IMR-90 (cell line): ENCODE data around the gene LRRC8C. TPM values are rescaled to one million over a fixed set of nuclear protein-coding genes. Genes with fewer than 3 reads are reported as not detected.

ENCODE experiments used
- ATAC-seq: fragments of 200-7000 bp; cut with Tn5 transposase; 2 replicates; pipeline ENCODE4 v1.9.1; 2020; ENCODE audit warnings: low read depth, mild to moderate bottlenecking, moderate library complexity
- BruUV-seq: library from RNA; stranded (reverse); fragments of 400-500 nt; replicated peaks from 2 replicates; lab custom pipeline; 2021; lab: Mats Ljungman, UMichigan
- CTCF ChIA-PET: fragments of 300-600 bp; formaldehyde crosslinking; extraction: SDS; loops from one replicate; lab custom pipeline; 2021; ENCODE audit warnings: antibody characterized with exemption; lab: Yijun Ruan, JAX
- POLR2A ChIA-PET: fragments of 300-600 bp; sonication (Branson Sonifier 250); formaldehyde crosslinking; loops from one replicate; lab custom pipeline; 2022; ENCODE audit warnings: antibody characterized with exemption; ENCODE audit not compliant: unreplicated experiment; lab: Charles Lee
- DNase-seq: peaks from one replicate; pipeline ENCODE4 v3.0.0; 2013
- H2AFZ ChIP-seq: replicated peaks from 2 replicates; pipeline ENCODE3; 2013; ENCODE audit warnings: low read length, mild to moderate bottlenecking; ENCODE audit not compliant: poor library complexity
- H2AK5ac ChIP-seq: 2 replicates; pipeline ENCODE4 v1.6.1; 2013; ENCODE audit warnings: low read depth, low read length, inconsistent platforms
- H2AK9ac ChIP-seq: replicated peaks from 2 replicates; pipeline ENCODE3; 2013; ENCODE audit warnings: mild to moderate bottlenecking, low read depth, low read length, moderate library complexity; ENCODE audit not compliant: poor library complexity
- H2BK120ac ChIP-seq: 2 replicates; pipeline ENCODE4 v1.6.1; 2013; ENCODE audit warnings: low read depth, low read length, inconsistent platforms
- H2BK15ac ChIP-seq: 3 replicates; pipeline ENCODE4 v1.6.1; 2013; ENCODE audit warnings: low read depth, low read length, inconsistent platforms
- H2BK20ac ChIP-seq: 2 replicates; pipeline ENCODE4 v1.6.1; 2013; ENCODE audit warnings: low read depth, mild to moderate bottlenecking, inconsistent platforms, low read length, moderate library complexity
- H2BK5ac ChIP-seq: 2 replicates; pipeline ENCODE4 v1.6.1; 2013; ENCODE audit warnings: mild to moderate bottlenecking, low read depth, low read length, inconsistent platforms; ENCODE audit not compliant: poor library complexity, severe bottlenecking
- H3K14ac ChIP-seq: replicated peaks from 2 replicates; pipeline ENCODE4 v1.6.1; 2013; ENCODE audit warnings: low read depth, low read length, inconsistent platforms
- H3K18ac ChIP-seq: 2 replicates; pipeline ENCODE4 v1.6.1; 2013; ENCODE audit warnings: low read depth, low read length, control low read depth
- H3K23ac ChIP-seq: 2 replicates; pipeline ENCODE4 v1.6.1; 2013; ENCODE audit warnings: low read depth, low read length, inconsistent platforms
- H3K27ac ChIP-seq: 2 replicates; pipeline ENCODE4 v1.5.1; 2013; ENCODE audit warnings: mild to moderate bottlenecking, control low read depth, low read length; ENCODE audit not compliant: insufficient read depth
- H3K27me3 ChIP-seq: 2 replicates; pipeline ENCODE4 v1.6.1; 2013; ENCODE audit warnings: low read length; ENCODE audit not compliant: control insufficient read depth, insufficient read depth
- H3K36me3 ChIP-seq: 2 replicates; pipeline ENCODE4 v1.6.1; 2013; ENCODE audit warnings: low read length, mixed read lengths; ENCODE audit not compliant: control insufficient read depth, insufficient read depth
- H3K4ac ChIP-seq: 2 replicates; pipeline ENCODE4 v1.6.1; 2013; ENCODE audit warnings: low read depth, low read length, inconsistent platforms
- H3K4me1 ChIP-seq: 2 replicates; pipeline ENCODE4 v1.6.1; 2013; ENCODE audit warnings: low read length, mixed read lengths; ENCODE audit not compliant: control insufficient read depth, insufficient read depth
- H3K4me2 ChIP-seq: 2 replicates; pipeline ENCODE4 v1.6.1; 2013; ENCODE audit warnings: low read depth, mild to moderate bottlenecking, control low read depth, low read length, moderate library complexity
- H3K4me3 ChIP-seq: 2 replicates; pipeline ENCODE4 v1.5.1; 2013; ENCODE audit warnings: low read depth, mild to moderate bottlenecking, control low read depth, low read length, moderate library complexity; ENCODE audit not compliant: insufficient read depth
- H3K56ac ChIP-seq: 2 replicates; pipeline ENCODE4 v1.6.1; 2013; ENCODE audit warnings: low read length, inconsistent platforms; ENCODE audit not compliant: insufficient read depth; ENCODE audit errors: extremely low read depth
- H3K79me1 ChIP-seq, 2 experiments: 2 replicates each; pipeline ENCODE4 v1.6.1; 2013; ENCODE audit warnings: low read length in 2 of 2, inconsistent platforms in 1 of 2, low read depth in 1 of 2
- H3K9ac ChIP-seq: 2 replicates; pipeline ENCODE4 v1.6.1; 2013; ENCODE audit warnings: low read depth, low read length, control low read depth
- H3K9me1 ChIP-seq: 2 replicates; pipeline ENCODE4 v1.6.1; 2013; ENCODE audit warnings: low read length, inconsistent platforms; ENCODE audit not compliant: insufficient read depth
- H3K9me3 ChIP-seq: 2 replicates; pipeline ENCODE4 v1.6.1; 2013; ENCODE audit warnings: low read length; ENCODE audit not compliant: control insufficient read depth, insufficient read depth
- H4K20me1 ChIP-seq: 2 replicates; pipeline ENCODE4 v1.6.1; 2013; ENCODE audit warnings: low read length, inconsistent platforms; ENCODE audit not compliant: insufficient read depth
- H4K5ac ChIP-seq: 2 replicates; pipeline ENCODE4 v1.6.1; 2013; ENCODE audit warnings: mild to moderate bottlenecking, low read depth, low read length, control low read depth
- H4K8ac ChIP-seq, 2 experiments: 2 replicates each; pipeline ENCODE4 v1.6.1; 2013; ENCODE audit warnings: low read depth in 2 of 2, low read length in 2 of 2, control low read depth in 1 of 2, inconsistent platforms in 1 of 2
- H4K91ac ChIP-seq: 2 replicates; pipeline ENCODE4 v1.6.1; 2013; ENCODE audit warnings: low read depth, low read length, inconsistent platforms; ENCODE audit not compliant: insufficient read depth
- BHLHE40 ChIP-seq: fragments of 150-350 bp; IDR thresholded peaks from 2 replicates; pipeline ENCODE4 v1.6.1; 2016; ENCODE audit warnings: mild to moderate bottlenecking, low read depth, low read length
- CEBPB ChIP-seq: IDR thresholded peaks from 2 replicates; pipeline ENCODE4 v1.6.1; 2012; ENCODE audit warnings: low read depth, low read length, improper control_type of control experiment
- CHD1 ChIP-seq: IDR thresholded peaks from 2 replicates; pipeline ENCODE4 v1.6.1; 2012; ENCODE audit warnings: low read depth, low read length, improper control_type of control experiment
- CTCF ChIP-seq: conservative IDR thresholded peaks from 2 replicates; pipeline ENCODE4 v1.5.1; 2012; ENCODE audit warnings: mild to moderate bottlenecking, low read depth, low read length, improper control_type of control experiment
- ELK1 ChIP-seq: fragments of 150-350 bp; IDR thresholded peaks from 2 replicates; pipeline ENCODE4 v1.6.1; 2016; ENCODE audit warnings: low read depth, mild to moderate bottlenecking, low read length, moderate library complexity, borderline replicate concordance
- FOS ChIP-seq: fragments of 150-350 bp; IDR thresholded peaks from 2 replicates; pipeline ENCODE4 v1.6.1; 2016; ENCODE audit warnings: low read depth, low read length
- MAFK ChIP-seq: IDR thresholded peaks from 2 replicates; pipeline ENCODE4 v1.6.1; 2012; ENCODE audit warnings: low read depth, low read length, improper control_type of control experiment
- MAZ ChIP-seq: IDR thresholded peaks from 2 replicates; pipeline ENCODE4 v1.6.1; 2012; ENCODE audit warnings: low read depth, mild to moderate bottlenecking, low read length, improper control_type of control experiment, moderate library complexity, borderline replicate concordance
- MXI1 ChIP-seq: IDR thresholded peaks from 2 replicates; pipeline ENCODE4 v1.6.1; 2012; ENCODE audit warnings: low read depth, mild to moderate bottlenecking, low read length, moderate library complexity, borderline replicate concordance
- NFE2L2 ChIP-seq: fragments of 150-350 bp; IDR thresholded peaks from 2 replicates; pipeline ENCODE4 v1.6.1; 2016; ENCODE audit warnings: low read depth, mild to moderate bottlenecking, low read length
- POLR2A ChIP-seq: IDR thresholded peaks from 2 replicates; pipeline ENCODE4 v1.6.1; 2012; ENCODE audit warnings: mild to moderate bottlenecking, low read depth, low read length
- RAD21 ChIP-seq: IDR thresholded peaks from 2 replicates; pipeline ENCODE4 v1.6.1; 2012; ENCODE audit warnings: low read length, improper control_type of control experiment
- RCOR1 ChIP-seq: IDR thresholded peaks from 2 replicates; pipeline ENCODE4 v1.6.1; 2012; ENCODE audit warnings: mild to moderate bottlenecking, low read length, improper control_type of control experiment; ENCODE audit not compliant: insufficient replicate concordance
- RFX5 ChIP-seq: IDR thresholded peaks from 2 replicates; pipeline ENCODE4 v1.8.0; 2012; ENCODE audit warnings: low read depth, mild to moderate bottlenecking, low read length, moderate library complexity
- SMC3 ChIP-seq: fragments of 150-350 bp; IDR thresholded peaks from 2 replicates; pipeline ENCODE4 v1.6.1; 2016; ENCODE audit warnings: low read depth, mild to moderate bottlenecking, antibody characterized with exemption, low read length, moderate library complexity
- USF2 ChIP-seq: fragments of 150-350 bp; IDR thresholded peaks from 2 replicates; pipeline ENCODE4 v1.6.1; 2017; ENCODE audit warnings: mild to moderate bottlenecking, antibody characterized with exemption, low read length, low read depth
- dilution Hi-C: fragments of 300-500 bp; cut with HindIII; formaldehyde crosslinking; loops from one replicate; pipeline ENCODE4 v1.14.3; 2018; ENCODE audit warnings: low sequenced_read_pairs; ENCODE audit not compliant: unreplicated experiment
- in situ Hi-C: fragments of 300-500 bp; cut with MboI; formaldehyde crosslinking; loops from 3 replicates; pipeline ENCODE4 v1.14.3; 2019; ENCODE audit warnings: low sequenced_read_pairs, inconsistent platforms, mixed read lengths
- intact Hi-C: fragments of 100-400 bp; cut with micrococcal nuclease; formaldehyde crosslinking; loops from 2 replicates; pipeline ENCODE4 v1.10.0; 2022
- polyA plus RNA-seq, 3 experiments: library from polyadenylated mRNA; depleted of rRNA; stranded (reverse); fragments of >200 nt; gene quantifications; 2 replicates each; pipeline ENCODE4 v1.2.3, GENCODE V29; 2012; ENCODE audit warnings: low replicate concordance in 1 of 3
- total RNA-seq: library from RNA; depleted of rRNA; stranded (reverse); fragments of >200 nt; gene quantifications from 2 replicates; pipeline ENCODE4 v1.2.3, GENCODE V29; 2012

Gene LRRC8C
- total and polyA plus RNA-seq, 2 of the 4 experiments (the other 2 are of a cell fraction) = 6.5 to 12.9 TPM

GRCh38 chr1:89670711-89671110 lies 37.8 kb downstream of the LRRC8C start:
- Histone ChIP-seq H3K9ac (no peak overlapping the region), H3K27me3 (no peaks in the 10 kb centered on the region), H3K4ac (no peak overlapping the region), H2AK5ac (no peak overlapping the region), H4K20me1 (peaks cover 30% of the 10 kb centered on the region), H2BK120ac (no peak overlapping the region), H2BK5ac (no peak overlapping the region), H3K9me3 (no peaks in the 10 kb centered on the region), H3K36me3 (no peaks in the 10 kb centered on the region), H4K91ac (no peak overlapping the region), H3K18ac (no peak overlapping the region), H4K5ac (no peak overlapping the region), H3K4me1 (peaks cover 2% of the 10 kb centered on the region; the same call in 1 of the 2 replicates), H3K27ac (no peak overlapping the region), H3K4me2 (no peak overlapping the region), H3K23ac (no peak overlapping the region), H3K4me3 (no peak overlapping the region), H3K79me1 (peaks cover 34 to 70% of the 10 kb centered on the region in 2 experiments), H2AFZ (no peak overlapping the region), H3K56ac (no peak overlapping the region), H2BK15ac (no peak overlapping the region), H3K14ac (no peak overlapping the region), H2BK20ac (no peak overlapping the region), H3K9me1 (peaks cover 5% of the 10 kb centered on the region; the same call in 1 of the 2 replicates), H2AK9ac (no peak overlapping the region), H4K8ac (no peak overlapping the region)
- BruUV-seq = no TSS peak
- TF ChIP-seq MXI1 = no peak
- TF ChIP-seq RAD21 = no peak
- no peak for TF ChIP-seq ELK1
- TF ChIP-seq NFE2L2 = no peak
- no peak for TF ChIP-seq CEBPB
- TF ChIP-seq FOS = no peak
- TF ChIP-seq CHD1 = no peak
- no peak for TF ChIP-seq BHLHE40
- TF ChIP-seq RFX5 = no peak
- TF ChIP-seq MAFK = no peak
- no peak for TF ChIP-seq RCOR1
- TF ChIP-seq CTCF = no peak
- no peak for TF ChIP-seq SMC3
- no peak for TF ChIP-seq USF2
- TF ChIP-seq MAZ = no peak
- no peak for TF ChIP-seq POLR2A
- in situ Hi-C loops = no loop called here
- intact Hi-C loops = no loop called here
- ChIA-PET CTCF (interaction anchor here (0.6 to 1.0 kb wide), 2 partner anchors 20 to 92 kb away, joined by 3 read pairs; no protein-coding TSS in a partner anchor), POLR2A (no interaction called here)
- ATAC-seq (no peak), DNase-seq (no peak)
- dilution Hi-C loops = no loop called here
